ENCODE results near the gene GLRB. TPM values are rescaled to one million over a fixed set of nuclear protein-coding genes. Genes with fewer than 3 reads are reported as not detected.

Gene GLRB
- total and polyA plus RNA-seq, 9 of the 15 experiments (the other 6 are each of a cell fraction or from before 2014, with no cell fraction given) = not detected

DNA sequence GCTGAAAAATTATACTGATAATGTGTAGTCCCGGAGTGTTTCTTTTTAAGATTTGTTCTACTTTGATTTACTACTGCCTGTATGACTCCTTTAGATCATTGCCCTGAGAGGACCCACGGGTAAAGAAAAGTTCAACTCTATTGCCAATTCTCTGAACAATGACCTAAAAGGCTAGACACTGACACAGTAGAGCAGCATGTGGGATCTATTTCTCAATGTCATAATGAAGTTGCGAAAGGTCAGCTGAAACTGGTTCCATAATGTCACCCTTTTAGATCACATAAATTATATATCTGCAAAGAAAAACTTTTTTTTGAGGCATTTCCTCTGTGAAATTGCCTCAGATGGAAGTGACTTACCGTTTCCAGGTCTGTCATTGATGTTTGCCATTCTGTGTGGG is 67.4 kb downstream of the GLRB start (continued):
- TF ChIP-seq ZNF512 (tag; IDR thresholded peaks at IDR 0.05) (no peak), MXI1 (IDR thresholded peaks at IDR 0.05; ENCODE audit: low read depth, low read length) (no peak), POLR2AphosphoS5 (IDR thresholded peaks at IDR 0.05; ENCODE audit: control insufficient read depth, insufficient read depth, low read depth, low read length) (no peak), XRCC5 (IDR thresholded peaks at IDR 0.05; ENCODE audit: low read depth, low read length) (no peak), ZNF134 (CRISPR knock-in tag; conservative IDR thresholded peaks at IDR 0.05) (no peak), PTRF (tag; IDR thresholded peaks at IDR 0.05) (no peak), ARHGAP35 (IDR thresholded peaks at IDR 0.05; ENCODE audit: partially characterized antibody) (no peak)

DNA sequence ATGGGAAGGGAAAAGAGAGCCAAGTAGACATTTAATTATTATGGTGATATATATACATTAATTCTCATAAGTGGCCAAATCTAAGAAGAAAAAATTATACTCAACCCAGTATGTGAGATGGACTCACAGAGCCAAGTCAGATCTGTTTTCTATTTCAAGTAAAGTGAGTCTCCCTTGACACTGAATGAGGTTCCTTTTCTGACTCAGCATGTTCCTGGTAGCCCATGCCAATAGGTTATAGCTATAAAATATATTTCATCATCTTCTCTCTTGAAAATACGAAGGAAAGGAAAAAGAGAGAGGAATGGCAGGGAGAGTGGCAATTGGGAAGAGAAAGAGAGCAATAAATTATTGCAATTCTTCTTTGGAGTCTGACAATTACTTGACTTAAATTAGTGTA is 75.8 kb downstream of the GLRB start:
- ChIA-PET POLR2A (no interaction called here), CTCF (ENCODE audit: low intra/inter-chr PET ratio) (no interaction called here)
- FAIRE-seq (no peak), ATAC-seq (no peak), DNase-seq (ENCODE audit: extremely low read depth in 1 of 4, low spot score in 3 of 4) (no peak)
- Histone ChIP-seq H3K27me3 (ENCODE audit: control insufficient read depth in 2 of 2, insufficient read depth in 2 of 2, low read length in 2 of 2) (no peaks in the 10 kb centered on the region), H3K4me3 (no peak overlapping the region), H3K9ac (ENCODE audit: insufficient read depth in 1 of 2, low read depth in 2 of 2, low read length in 2 of 2) (no peak overlapping the region), H3K9me1 (ENCODE audit: control insufficient read depth, insufficient read depth, low read length) (no peaks in the 10 kb centered on the region), H3K27ac (ENCODE audit: extremely low read depth, low read depth, low read length) (no peak overlapping the region), H3K9me3 (replicated peaks; ENCODE audit: control insufficient read depth, insufficient read depth, low read depth, low read length) (peaks cover 1% of the 10 kb centered on the region; the same call in 1 of the 2 replicates), H3K4me2 (ENCODE audit: insufficient read depth, low read length) (no peak overlapping the region), H3K79me2 (ENCODE audit: control insufficient read depth, insufficient read depth, low read length) (no peaks in the 10 kb centered on the region), H3K36me3 (ENCODE audit: control insufficient read depth, insufficient read depth, low read length) (no peaks in the 10 kb centered on the region), H3K4me1 (replicated peaks in 1 of 2; ENCODE audit: control insufficient read depth in 2 of 2, insufficient read depth in 2 of 2, low read length in 2 of 2) (no peaks in the 10 kb centered on the region), H2AFZ (ENCODE audit: low read depth, low read length) (no peak overlapping the region), H4K20me1 (replicated peaks; ENCODE audit: control insufficient read depth, insufficient read depth, low read length) (no peaks in the 10 kb centered on the region)
- in situ Hi-C loops (cut with MboI) (no loop called here), intact Hi-C loops (cut with micrococcal nuclease) (no loop called here)
- no TSS peak for BruUV-seq (replicated peaks)
- 11% methylated on average over 1 of the region's 1 CpG for WGBS (ENCODE audit: insufficient coverage, low coverage, missing lambda C conversion rate)
- TF ChIP-seq NFATC3 (IDR thresholded peaks at IDR 0.05) (no peak), JUN (IDR thresholded peaks at IDR 0.05; ENCODE audit: borderline replicate concordance, low read depth, low read length) (no peak), JUN (CRISPR knock-in tag; IDR thresholded peaks at IDR 0.05; ENCODE audit: borderline replicate concordance) (no peak), PHB2 (IDR thresholded peaks at IDR 0.05; ENCODE audit: low read depth) (no peak)

Measured in K562 (cell line).